ENCODE results near the gene ACOT7.
A peak's percentile ranks its signal among the peaks of the same experiment; 100 is the strongest.
"Not testable (repeated sequence)": the region's sequence is repeated elsewhere in the genome, so short reads cannot be mapped to it uniquely, and the experiment has no call there.

The ACOT7 gene

GRCh38 chr1:6367381-6368012 is 26.1 kb downstream of the ACOT7 start:
- Mint-ChIP-seq H3K4me1 (ENCODE audit: low read depth) (peaks cover 8% of the 10 kb centered on the region), H3K4me3 (no peak overlapping the region), H3K27me3 (ENCODE audit: low read depth) (no peaks in the 10 kb centered on the region), H3K27ac (no peak overlapping the region), H3K36me3 (ENCODE audit: low read depth) (peaks cover 5% of the 10 kb centered on the region), H3K9me3 (no peaks in the 10 kb centered on the region)

DNA sequence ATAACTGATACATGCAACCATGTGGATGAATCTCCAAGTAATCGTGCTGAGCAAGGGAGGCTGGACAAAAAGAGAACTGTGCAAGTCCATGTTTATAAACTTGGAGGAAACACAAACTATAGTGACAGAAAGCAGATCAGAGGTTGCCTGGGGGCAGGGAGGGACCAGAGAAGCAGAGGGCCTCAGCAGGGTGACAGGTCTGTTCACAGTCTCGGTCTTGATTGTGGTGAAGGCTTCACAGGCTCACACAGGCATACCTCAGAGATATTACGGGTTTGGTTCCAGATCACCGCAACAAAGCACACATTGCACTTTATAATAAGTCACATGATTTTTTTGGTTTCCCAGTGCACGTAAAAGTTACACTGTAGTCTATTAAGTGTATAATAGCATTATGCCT is 28.5 kb downstream of the ACOT7 start:
- peaks cover 16% of the 10 kb centered on the region for H3K4me1 Mint-ChIP-seq (ENCODE audit: low read depth)
- H3K4me3 Mint-ChIP-seq = no peak overlapping the region
- H3K27ac Mint-ChIP-seq = peak overlapping the region; percentile 8
- no peaks in the 10 kb centered on the region for H3K9me3 Mint-ChIP-seq
- no peaks in the 10 kb centered on the region for H3K27me3 Mint-ChIP-seq (ENCODE audit: low read depth)
- peaks cover 5% of the 10 kb centered on the region for H3K36me3 Mint-ChIP-seq (ENCODE audit: low read depth)

- H3K9me3 Mint-ChIP-seq; H3K4me3 Mint-ChIP-seq; H3K27me3 Mint-ChIP-seq (ENCODE audit: low read depth); H3K36me3 Mint-ChIP-seq (ENCODE audit: low read depth); H3K27ac Mint-ChIP-seq: not testable (repeated sequence)
- peaks cover 31% of the 10 kb centered on the region for H3K4me1 Mint-ChIP-seq (ENCODE audit: low read depth)
Observed at GRCh38 chr1:6363085-6363884, 30.3 kb downstream of the ACOT7 start.

GRCh38 chr1:6361124-6361775 is 32.3 kb downstream of the ACOT7 start:
- peaks cover 34% of the 10 kb centered on the region for H3K4me1 Mint-ChIP-seq (ENCODE audit: low read depth)
- peaks cover 2% of the 10 kb centered on the region for H3K36me3 Mint-ChIP-seq (ENCODE audit: low read depth)
- H3K4me3 Mint-ChIP-seq = no peak overlapping the region
- no peak overlapping the region for H3K27ac Mint-ChIP-seq
- no peaks in the 10 kb centered on the region for H3K9me3 Mint-ChIP-seq
- no peaks in the 10 kb centered on the region for H3K27me3 Mint-ChIP-seq (ENCODE audit: low read depth)

GRCh38 chr1:6360517-6361070 is 33.0 kb downstream of the ACOT7 start:
- H3K27me3 Mint-ChIP-seq (ENCODE audit: low read depth) = no peaks in the 10 kb centered on the region
- H3K36me3 Mint-ChIP-seq (ENCODE audit: low read depth) = peaks cover 2% of the 10 kb centered on the region
- peak overlapping the region; percentile 68 for H3K27ac Mint-ChIP-seq
- H3K4me1 Mint-ChIP-seq (ENCODE audit: low read depth) = peaks cover 34% of the 10 kb centered on the region
- H3K4me3 Mint-ChIP-seq = no peak overlapping the region
- no peaks in the 10 kb centered on the region for H3K9me3 Mint-ChIP-seq

- Mint-ChIP-seq H3K4me1 (ENCODE audit: low read depth) (peaks cover 34% of the 10 kb centered on the region), H3K27me3 (ENCODE audit: low read depth) (no peaks in the 10 kb centered on the region), H3K36me3 (ENCODE audit: low read depth) (peaks cover 2% of the 10 kb centered on the region), H3K9me3 (no peaks in the 10 kb centered on the region), H3K4me3 (peak overlapping the region; percentile 56), H3K27ac (peak overlapping the region; percentile 84)
Observed at GRCh38 chr1:6360117-6360496, 33.5 kb downstream of the ACOT7 start.

- Mint-ChIP-seq H3K4me3 (peak overlapping the region; percentile 56), H3K27ac (peak overlapping the region; percentile 84), H3K9me3 (no peaks in the 10 kb centered on the region), H3K4me1 (ENCODE audit: low read depth) (peaks cover 30% of the 10 kb centered on the region), H3K27me3 (ENCODE audit: low read depth) (no peaks in the 10 kb centered on the region), H3K36me3 (ENCODE audit: low read depth) (peaks cover 2% of the 10 kb centered on the region)
Observed at GRCh38 chr1:6359216-6360116, 34.1 kb downstream of the ACOT7 start.

DNA sequence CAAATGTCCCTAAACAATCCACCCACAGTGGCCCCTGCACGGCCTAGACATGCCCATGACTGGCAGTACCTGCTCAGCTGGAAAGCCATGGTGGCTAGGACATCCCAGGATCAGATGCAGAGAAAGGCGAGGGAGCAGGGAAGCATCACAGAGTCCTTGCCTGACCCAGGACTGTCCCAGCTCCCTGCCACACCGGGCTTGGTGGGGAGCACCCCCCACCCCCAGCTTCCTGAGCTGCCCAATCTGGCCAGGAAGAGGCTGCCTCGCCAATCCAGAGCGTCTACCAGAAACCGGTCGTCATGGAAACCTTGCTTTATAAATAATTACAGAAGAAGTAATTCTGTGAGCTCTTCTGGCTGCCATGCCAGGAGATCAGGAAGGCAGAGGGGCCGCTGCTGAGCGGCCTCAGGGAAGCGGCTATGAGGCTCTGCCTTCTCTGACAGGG is 34.8 kb downstream of the ACOT7 start:
- Mint-ChIP-seq H3K9me3 (no peaks in the 10 kb centered on the region), H3K4me3 (peak overlapping the region; percentile 56), H3K27ac (peak overlapping the region; percentile 84), H3K36me3 (ENCODE audit: low read depth) (peaks cover 2% of the 10 kb centered on the region), H3K4me1 (ENCODE audit: low read depth) (peaks cover 29% of the 10 kb centered on the region), H3K27me3 (ENCODE audit: low read depth) (no peaks in the 10 kb centered on the region)

GRCh38 chr1:6358144-6358624 is 35.4 kb downstream of the ACOT7 start:
- Mint-ChIP-seq H3K4me1 (ENCODE audit: low read depth) (peaks cover 26% of the 10 kb centered on the region), H3K9me3 (no peaks in the 10 kb centered on the region), H3K4me3 (no peak overlapping the region), H3K27me3 (ENCODE audit: low read depth) (no peaks in the 10 kb centered on the region), H3K27ac (no peak overlapping the region), H3K36me3 (ENCODE audit: low read depth) (no peaks in the 10 kb centered on the region)

- Mint-ChIP-seq H3K27ac (no peak overlapping the region), H3K9me3 (no peaks in the 10 kb centered on the region), H3K4me1 (ENCODE audit: low read depth) (peaks cover 26% of the 10 kb centered on the region), H3K4me3 (no peak overlapping the region), H3K27me3 (ENCODE audit: low read depth) (no peaks in the 10 kb centered on the region), H3K36me3 (ENCODE audit: low read depth) (no peaks in the 10 kb centered on the region)
Observed at GRCh38 chr1:6357243-6357936, 36.2 kb downstream of the ACOT7 start.

- H3K9me3 Mint-ChIP-seq = no peaks in the 10 kb centered on the region
- H3K27me3 Mint-ChIP-seq (ENCODE audit: low read depth) = no peaks in the 10 kb centered on the region
- no peak overlapping the region for H3K4me3 Mint-ChIP-seq
- H3K36me3 Mint-ChIP-seq (ENCODE audit: low read depth) = no peaks in the 10 kb centered on the region
- peaks cover 22% of the 10 kb centered on the region for H3K4me1 Mint-ChIP-seq (ENCODE audit: low read depth)
- H3K27ac Mint-ChIP-seq = no peak overlapping the region
Observed at GRCh38 chr1:6355621-6356020, 37.9 kb downstream of the ACOT7 start.

DNA sequence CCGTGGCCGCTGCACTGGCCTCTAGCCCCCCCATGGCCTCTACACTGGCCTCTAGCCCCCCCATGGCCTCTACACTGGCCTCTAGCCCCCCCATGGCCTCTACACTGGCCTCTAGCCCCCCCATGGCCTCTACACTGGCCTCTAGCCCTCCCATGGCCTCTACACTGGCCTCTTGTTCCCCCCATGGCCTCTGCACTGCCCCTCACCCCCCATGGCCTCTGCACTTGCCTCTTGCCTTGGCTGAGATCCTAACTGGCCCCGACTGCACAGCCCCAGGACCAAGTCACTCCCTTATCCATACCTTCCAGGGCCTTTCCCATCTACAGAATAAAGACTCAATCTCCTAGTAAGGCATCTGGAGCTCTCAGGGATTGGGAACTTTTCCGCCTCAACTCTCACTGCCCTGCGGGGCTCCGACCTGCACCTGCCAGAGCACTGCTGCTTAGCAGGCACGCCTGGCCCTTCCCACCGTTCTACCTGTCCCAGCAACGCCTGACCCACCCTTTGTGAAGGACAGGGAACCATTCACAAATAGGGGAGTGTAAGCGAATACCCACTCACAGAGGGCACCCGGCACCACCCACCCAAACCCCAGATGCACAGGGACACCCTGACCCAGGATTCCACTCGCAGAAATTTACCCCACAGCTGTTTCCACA is 38.8 kb downstream of the ACOT7 start:
- Mint-ChIP-seq H3K27me3 (ENCODE audit: low read depth) (no peaks in the 10 kb centered on the region), H3K27ac (no peak overlapping the region), H3K4me1 (ENCODE audit: low read depth) (peaks cover 16% of the 10 kb centered on the region), H3K36me3 (ENCODE audit: low read depth) (no peaks in the 10 kb centered on the region), H3K4me3 (no peak overlapping the region), H3K9me3 (no peaks in the 10 kb centered on the region)
